Left colon (tissue), 2 donors: ENCODE data around the gene ROBO3. TPM values are rescaled to one million over a fixed set of nuclear protein-coding genes. Genes with fewer than 3 reads are reported as not detected.

Source experiments
- ATAC-seq: fragments of 200-7000 bp; cut with Tn5 transposase; one replicate; pipeline ENCODE4 v1.9.1; 2020; ENCODE audit warnings: mild to moderate bottlenecking, moderate library complexity
- DNase-seq, 2 donors: peaks; one replicate each; pipeline ENCODE4 v3.0.0-alpha.2; 2020
- intact Hi-C, 2 donors: fragments of 100-400 bp; cut with DNase I in 1 of 2; cut with micrococcal nuclease in 1 of 2; formaldehyde crosslinking; loops; one replicate each; pipeline versions ENCODE4 v1.11.2 to v1.14.0; 2022; cut with DNase I, micrococcal nuclease
- total RNA-seq, 2 donors: library from RNA; stranded (reverse); fragmentation: NEBNext Ultra II Directional; extraction: Animal tissue kit (Norgen Biotek cat#: 25700); gene quantifications; one replicate each; pipeline ENCODE4 v1.2.1, GENCODE V29; 2021
- donor health status: DM: no; HTN: no; CAD: no.
- donor health status: DM: yes; HTN: yes; CAD: no.

Gene ROBO3
- total RNA-seq, 2 donors from 2014 or later, result 9.2 to 12.0 TPM

DNA sequence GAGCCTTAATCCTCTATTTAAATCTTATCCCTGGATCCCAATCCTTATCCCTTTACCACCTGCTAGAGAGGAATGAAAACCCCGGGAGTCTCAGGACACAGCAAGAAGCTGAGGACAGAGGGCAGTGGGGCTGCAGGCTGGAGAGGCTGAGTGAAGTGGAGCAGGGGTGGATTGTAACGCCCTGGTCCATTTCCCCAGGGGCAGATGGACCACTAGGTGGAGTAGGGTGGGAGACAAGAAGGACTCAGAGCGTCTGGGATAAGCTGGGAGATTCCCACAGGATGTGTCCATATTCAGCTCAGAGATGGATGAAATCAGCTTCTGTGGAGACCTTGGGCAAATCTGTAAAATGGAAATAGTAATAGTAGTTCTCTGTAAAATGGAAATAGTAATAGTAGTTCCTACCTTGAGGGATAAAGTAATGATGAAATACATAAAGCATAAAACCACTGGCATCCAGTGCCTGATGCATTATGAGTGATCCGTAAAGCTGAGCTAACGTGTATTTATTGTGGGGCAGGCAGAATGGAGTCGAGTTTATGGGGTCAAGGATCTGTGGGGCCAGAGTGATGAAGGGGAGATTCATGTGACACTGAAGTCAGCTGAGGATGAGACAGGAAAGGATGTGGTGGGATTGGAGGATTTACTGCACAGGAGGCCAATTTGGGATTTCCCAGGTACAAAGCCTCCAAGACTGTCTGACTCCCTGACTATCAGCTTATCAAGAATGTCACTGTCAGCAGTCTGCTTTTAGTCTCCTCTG lies 34.3 kb downstream of the ROBO3 start:
- DNase-seq (no peak), ATAC-seq (no peak)
- intact Hi-C loops, result no loop called here

DNA sequence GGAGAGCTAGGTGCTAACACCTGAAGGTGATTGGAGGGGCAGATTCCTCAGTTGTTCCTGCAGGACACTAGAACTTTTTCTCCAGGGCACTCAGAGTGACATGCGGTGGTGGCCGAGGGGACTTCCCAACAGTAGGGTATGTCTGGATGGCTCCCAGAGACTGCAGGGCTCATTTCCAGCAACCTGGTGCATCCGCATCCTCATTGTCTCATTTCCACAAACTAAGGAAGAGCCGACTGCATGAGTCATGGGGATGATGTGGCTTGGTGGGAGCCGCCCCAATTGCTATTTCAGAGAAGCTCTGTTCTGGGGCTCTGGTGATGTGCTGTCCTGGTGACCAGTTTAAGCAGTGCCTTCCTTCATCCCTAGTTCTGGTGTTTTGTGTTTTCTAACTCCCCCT lies 35.2 kb downstream of the ROBO3 start:
- DNase-seq, result no peak
- intact Hi-C loops, result no loop called here
- ATAC-seq, result no peak

DNA sequence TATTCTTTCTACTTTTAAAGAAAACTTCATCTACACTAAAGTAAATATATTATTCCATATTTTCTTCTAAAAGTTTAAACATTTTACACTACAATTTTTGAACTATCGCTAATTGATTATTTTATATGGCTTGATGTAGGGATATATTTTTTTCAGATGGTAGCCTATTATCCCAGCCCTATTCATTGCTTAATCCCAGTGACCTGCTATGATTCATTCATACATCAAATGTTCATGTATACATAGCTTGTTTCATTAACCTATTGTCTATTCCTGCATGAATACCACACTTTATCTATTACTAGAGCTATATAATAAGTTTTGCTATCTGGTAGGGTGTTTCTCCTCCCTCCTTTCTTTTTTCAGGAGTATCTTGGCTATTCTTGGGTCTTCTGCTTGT lies 37.4 kb downstream of the ROBO3 start:
- intact Hi-C loops, result no loop called here
- no peak for DNase-seq

DNA sequence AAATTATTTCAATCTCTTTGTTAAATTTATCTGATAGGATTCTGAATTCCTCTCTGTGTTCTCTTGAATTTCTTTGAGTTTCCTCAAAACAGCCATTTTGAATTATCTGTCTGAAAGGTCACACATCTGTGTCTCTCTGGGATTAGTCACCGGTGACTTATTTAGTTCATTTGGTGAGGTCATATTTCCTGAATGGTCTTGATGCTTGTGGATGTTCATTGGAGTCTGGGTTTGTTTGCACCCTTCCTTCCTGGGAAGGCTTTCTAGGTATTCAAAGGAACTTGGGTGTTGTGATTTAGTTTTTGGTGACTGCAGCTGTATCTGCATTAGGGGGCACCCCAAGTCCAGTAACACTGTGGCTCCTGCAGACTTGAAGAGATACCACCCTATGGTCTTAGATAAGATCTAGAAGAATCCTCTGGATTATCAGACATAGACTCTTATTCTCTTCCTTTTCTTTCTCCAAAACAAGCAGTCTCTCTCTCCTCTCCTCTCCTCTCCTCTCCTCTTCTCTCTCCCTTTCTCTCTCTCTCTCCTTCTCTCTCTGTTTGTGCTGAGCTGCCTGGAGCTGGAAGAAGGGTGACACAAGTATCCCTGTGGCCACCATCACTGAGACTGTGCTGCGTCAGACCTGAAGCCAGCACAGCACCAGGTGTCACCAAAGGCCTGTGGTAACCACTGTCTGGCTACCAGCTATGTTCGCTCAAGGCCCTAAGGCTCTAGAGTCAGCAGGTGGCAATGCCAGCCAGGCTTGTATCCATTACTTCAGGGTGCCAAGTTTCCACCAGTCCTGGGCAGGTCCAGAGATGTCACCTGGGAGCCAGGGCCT lies 50.5 kb downstream of the ROBO3 start:
- DNase-seq, result no peak
- ATAC-seq, result no peak
- intact Hi-C loops, result no loop called here

More for the DNA sequence above, 37.4 kb downstream of the ROBO3 start:
- ATAC-seq, result no peak

DNA sequence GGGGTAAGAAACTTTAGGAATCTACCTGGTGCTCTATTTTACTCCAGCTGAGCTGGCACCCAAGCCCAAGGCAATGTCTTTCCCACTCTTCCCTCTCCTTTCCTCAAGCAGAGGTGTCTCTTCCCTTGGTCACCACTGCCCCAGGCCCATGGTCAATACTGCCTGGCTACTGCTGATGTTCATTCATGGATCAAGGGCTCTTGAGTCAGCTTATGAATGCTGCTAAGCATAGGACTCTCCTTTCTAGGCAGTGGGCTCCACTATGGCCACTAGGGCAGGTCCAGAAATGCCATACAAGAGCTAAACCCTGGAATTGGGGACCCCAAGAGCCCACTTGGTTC lies 51.1 kb downstream of the ROBO3 start:
- ATAC-seq, result no peak
- DNase-seq, result no peak
- intact Hi-C loops, result no loop called here

DNA sequence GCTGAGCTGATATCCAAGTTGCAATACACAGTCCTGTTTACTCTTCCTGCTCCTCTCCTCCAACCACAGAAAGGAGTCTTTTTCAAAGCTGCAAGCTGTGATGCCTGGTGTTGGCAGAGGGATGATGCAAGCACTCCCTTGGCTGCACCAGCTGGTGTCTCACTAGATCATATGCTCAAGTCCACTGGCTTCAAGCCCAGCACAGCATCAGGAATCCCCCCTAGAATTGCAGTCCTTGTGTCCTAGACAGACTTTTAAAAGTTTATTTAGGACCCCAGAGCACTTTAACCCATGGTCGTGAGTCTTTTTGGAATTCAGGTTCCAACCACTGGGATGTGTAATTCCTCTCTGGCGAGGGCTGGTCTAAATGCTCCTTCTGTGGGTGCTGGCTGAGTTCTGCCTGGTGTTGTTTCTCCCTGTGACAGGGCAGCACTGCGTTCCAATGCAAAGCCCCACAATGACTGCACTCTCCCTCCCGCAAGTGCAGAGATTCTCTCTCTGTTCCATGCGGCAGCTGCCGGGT lies 51.9 kb downstream of the ROBO3 start:
- ATAC-seq (no peak), DNase-seq (no peak)
- intact Hi-C loops, result no loop called here

DNA sequence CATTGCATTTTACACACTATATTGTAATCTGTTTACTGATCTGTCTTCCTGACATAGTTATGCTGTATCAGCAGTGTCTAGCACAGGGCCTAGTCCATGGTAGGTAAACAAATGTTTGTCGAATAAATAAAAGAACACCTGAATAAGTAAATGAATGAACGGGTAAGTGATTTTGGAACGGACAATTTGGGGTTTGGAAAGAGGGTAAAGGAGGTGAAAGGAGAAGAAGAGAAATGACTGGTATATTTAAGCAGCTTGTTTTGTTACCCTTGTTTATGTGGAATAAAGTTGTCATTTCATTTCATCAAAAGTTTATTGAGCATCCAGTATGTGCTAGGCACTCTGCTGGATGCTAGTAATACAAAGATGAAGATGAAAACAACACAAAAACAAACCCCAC lies 53.7 kb downstream of the ROBO3 start, which contains the start of gene HEPN1:
Gene HEPN1, plus strand, starts transcription at position 301 of the 400 bp plus-strand sequence.
- intact Hi-C loops, result no loop called here
- no peak for DNase-seq
- no peak for ATAC-seq

DNA sequence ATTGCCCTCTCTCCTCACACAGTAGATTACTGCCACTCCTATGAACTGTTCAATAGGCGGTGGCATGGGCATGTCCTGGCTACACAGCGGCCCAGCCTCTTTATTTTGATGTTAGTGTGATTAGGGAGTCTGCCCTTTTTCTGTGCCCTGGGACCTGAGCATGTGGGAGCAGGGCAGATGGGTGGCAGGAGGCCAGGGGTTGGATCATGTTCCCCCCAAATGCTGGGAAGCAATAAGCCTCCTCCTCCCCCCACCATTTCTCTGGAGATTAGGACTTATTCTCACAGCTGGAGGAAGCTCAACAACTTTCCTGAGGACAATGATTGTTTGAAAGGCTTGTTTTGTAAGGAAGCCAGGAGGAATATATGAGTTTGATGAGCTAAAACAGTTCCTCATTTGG lies 54.7 kb downstream of the ROBO3 start:
- DNase-seq, result no peak
- ATAC-seq, result no peak

DNA sequence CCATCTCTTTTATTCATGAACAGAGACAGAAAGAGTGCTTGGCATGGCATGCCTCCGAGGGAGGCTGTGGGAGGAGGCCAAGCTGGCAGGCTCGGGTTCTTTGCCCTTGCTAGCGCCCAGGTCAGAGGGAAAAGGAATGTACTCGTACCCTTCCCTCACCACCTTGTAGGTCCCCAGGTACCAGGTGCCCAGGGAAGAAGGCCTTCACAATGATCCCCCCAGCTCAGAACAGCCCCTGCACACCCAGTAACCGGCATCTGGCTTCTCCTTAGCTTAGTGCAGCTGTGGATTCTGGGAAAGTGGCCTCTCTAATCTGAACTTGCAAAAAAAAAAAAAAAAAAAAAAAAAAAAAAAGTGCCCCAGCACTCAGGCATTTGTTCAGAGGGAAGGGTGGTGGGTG lies 55.1 kb downstream of the ROBO3 start:
- intact Hi-C loops, result no loop called here
- ATAC-seq, result no peak
- no peak for DNase-seq

More for the DNA sequence above, 54.7 kb downstream of the ROBO3 start:
- intact Hi-C loops, result no loop called here

DNA sequence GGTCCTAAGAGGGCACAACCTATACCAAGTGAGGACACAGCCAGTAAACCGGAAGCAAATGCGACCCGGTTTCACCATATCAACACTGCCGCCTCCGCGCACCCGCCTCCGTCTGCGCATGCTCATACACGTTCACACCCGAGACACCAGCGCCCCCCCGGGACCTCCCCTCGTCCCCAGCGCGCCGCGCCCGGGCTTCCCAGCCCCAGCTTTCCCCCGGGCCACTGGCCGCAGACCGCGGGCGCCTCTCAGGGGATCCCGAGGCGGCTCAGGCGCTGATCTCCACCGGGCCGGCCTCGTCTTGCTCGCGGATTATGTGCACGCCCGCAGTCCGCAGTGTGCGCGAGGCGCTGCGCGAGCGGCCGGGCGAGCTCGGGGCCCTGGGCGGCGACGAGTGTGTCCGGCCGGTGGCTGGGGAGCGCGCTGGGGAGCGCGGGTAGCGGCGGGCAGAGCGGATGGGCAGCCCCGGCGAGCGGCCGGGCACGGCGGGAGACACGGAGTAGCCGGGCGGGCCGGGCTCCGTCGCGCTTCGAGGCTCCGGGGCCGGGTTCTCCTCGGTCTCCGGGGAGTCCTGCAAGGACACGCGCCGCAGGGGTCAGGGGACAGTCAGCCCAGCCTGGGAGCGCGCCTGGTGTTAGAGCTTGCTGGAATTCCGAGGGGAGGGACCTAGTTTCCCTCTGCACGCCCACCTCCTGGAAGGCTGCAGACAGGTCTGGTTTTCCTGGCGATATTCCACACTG lies 55.8 kb downstream of the ROBO3 start:
- ATAC-seq (no peak), DNase-seq (peak; percentile 41 to 54)
- intact Hi-C loops, result no loop called here

DNA sequence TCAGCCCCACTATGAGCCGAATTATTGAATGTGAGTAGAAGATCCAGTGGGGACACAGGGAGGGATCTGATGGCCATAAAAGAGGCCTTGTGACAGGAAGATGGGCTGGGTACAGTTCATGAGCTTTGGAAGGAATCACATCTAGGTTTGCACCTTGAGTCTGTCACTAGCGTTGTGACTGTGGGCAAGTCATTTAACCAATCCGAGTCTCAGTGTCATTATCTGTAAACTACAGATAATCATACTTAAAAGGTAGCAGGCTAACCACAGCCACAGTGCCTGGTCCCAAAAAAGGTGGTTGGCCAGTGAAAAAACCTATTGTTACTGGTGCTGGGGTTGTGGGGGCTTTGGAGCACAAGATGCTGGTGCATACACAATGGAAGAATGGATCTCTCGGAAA lies 57.6 kb downstream of the ROBO3 start:
- ATAC-seq (no peak), DNase-seq (no peak)
- intact Hi-C loops, result no loop called here

DNA sequence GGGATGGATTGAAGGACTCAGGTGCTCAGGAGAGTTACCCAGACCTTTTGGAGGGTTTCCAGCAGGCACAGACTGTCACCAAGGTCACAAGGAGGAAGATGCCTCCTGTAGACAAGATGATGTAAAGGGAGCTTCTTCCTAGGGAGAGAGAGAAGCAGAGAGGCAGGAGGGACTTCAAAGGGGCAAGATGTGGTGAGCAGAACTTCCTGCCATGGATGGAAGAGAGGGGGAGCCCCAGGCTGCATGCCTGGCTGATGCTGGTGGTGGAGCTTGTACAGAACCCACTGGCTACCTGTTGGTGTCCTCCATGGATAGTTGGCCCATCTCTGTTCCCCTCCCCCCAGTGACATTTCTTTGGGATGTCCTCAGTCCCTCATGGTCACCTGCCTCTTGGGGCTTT lies 58.1 kb downstream of the ROBO3 start:
- DNase-seq (no peak), ATAC-seq (no peak)
- intact Hi-C loops, result no loop called here

DNA sequence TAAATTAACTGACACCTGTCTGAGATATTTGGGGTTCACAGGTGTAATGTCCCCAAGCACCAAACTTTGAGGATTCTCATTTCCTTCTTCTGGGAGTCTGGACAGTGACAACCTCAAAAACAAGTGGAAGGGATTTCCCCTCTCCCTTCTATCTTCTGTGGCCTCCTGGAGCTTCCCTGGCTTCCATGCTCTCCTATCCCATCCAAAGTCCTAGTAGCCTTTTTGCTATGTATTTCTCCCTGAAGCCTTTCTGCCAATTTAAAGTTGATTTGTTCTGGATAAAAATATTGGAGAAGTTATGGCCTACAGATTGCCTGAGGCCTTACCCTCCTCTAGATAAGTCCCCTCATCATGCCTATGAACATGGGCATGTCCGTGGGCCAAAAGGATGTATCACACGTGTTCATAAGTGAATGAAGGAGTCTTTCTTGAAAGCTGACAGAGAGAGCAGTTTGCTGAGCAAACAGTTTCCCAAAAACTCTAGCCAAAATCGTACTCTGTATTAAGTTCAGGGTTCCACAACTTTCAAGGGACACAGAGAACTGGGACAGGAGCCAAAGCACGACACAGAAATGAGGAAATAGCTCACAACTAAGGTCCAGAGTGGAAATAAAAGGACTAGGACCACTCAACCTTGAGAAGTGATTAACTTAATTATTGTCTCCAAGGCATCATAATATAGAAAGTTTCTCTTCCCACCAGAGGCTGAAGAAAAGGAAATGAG lies 63.9 kb downstream of the ROBO3 start:
- ATAC-seq (no peak), DNase-seq (no peak)
- intact Hi-C loops, result no loop called here

DNA sequence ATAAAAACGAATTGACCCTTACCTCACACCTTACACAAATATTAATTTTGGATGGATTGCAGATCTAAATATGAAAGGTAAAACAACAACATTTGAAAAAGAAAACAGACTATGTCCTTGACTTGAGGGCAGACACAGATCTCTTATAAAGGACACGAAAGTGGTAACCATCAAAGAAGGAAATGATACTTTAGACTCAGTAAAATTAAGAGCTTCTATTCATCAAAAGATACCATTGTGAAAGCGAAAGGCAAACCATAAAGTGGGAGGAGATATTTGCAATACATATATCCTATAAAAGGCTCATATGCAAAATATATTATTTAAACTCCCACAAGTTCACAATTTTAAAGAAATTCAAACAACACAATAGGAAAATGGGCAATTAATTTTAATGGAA lies 65.6 kb downstream of the ROBO3 start:
- DNase-seq (no peak), ATAC-seq (no peak)
- intact Hi-C loops, result no loop called here

Other genes with a start within 250 kb of the ROBO3 start
- 10 to 100 TPM; 30.7 to 35.5 TPM for gene TBRG1, start 242.6 kb upstream of the ROBO3 start, total RNA-seq
- 100 to 1,000 TPM; 207 to 293 TPM for gene SIAE, start 191.7 kb upstream of the ROBO3 start, total RNA-seq
- 1 to 10 TPM; 7.4 to 8.7 TPM for gene SPA17, start 191.5 kb upstream of the ROBO3 start, total RNA-seq
- gene NRGN, start 125.5 kb upstream of the ROBO3 start, total RNA-seq, result 1 to 10 TPM; 1.8 to 2.5 TPM
- 100 to 1,000 TPM; 176 to 228 TPM for gene VSIG2, start 113.2 kb upstream of the ROBO3 start, total RNA-seq
- gene ESAM, start 103.1 kb upstream of the ROBO3 start, total RNA-seq, result 1 to 10 TPM; 8.6 to 9.6 TPM
- 1 to 10 TPM; 7.3 to 9.0 TPM for gene MSANTD2, start 65.0 kb upstream of the ROBO3 start, total RNA-seq
- gene ROBO4, start 32.4 kb downstream of the ROBO3 start, total RNA-seq, result 1 to 10 TPM; 4.3 to 4.8 TPM
- gene HEPN1, start 53.8 kb downstream of the ROBO3 start, total RNA-seq, result not detected
- under 1 TPM in 1 of 2 donors, not detected in 1; 0.14 TPM for gene HEPACAM, start 70.6 kb downstream of the ROBO3 start, total RNA-seq
- gene CCDC15, start 88.8 kb downstream of the ROBO3 start, total RNA-seq, result 1 to 10 TPM in 1 of 2 donors, under 1 TPM in 1; 0.53 to 1.2 TPM
- gene SLC37A2, start 197.9 kb downstream of the ROBO3 start, total RNA-seq, result 10 to 100 TPM in 1 of 2 donors, 1 to 10 TPM in 1; 6.3 to 25.8 TPM
- gene TMEM218, start 246.2 kb downstream of the ROBO3 start, total RNA-seq, result 10 to 100 TPM; 11.3 to 13.3 TPM